ENCODE results near the gene C9.
A peak's percentile ranks its signal among the peaks of the same experiment; 100 is the strongest.
"Not testable (repeated sequence)": the region's sequence is repeated elsewhere in the genome, so short reads cannot be mapped to it uniquely, and the experiment has no call there.

The C9 gene

DNA sequence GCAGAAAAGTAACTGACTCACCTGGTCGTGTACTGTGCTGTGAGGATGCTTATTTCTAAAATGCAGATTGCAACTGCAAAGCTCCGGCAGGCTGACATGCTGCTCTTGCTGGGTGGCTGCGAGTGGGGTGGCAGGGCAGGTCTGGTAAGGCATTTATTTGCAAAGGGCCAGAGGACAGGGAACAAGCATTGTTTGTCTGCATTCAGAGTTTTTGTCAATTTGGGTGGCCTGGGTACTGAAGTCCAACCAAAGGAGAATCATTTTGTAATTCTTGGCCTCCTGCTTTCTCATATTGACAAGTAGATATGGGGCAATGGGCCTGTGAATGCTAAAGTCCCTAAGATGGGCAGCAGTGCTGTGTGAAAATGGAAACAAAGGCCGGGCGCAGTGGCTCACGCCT is at the start of gene C9:
Gene C9 (minus strand): TSS at position 129 of the 400 bp plus-strand sequence. CDS start 31 bp downstream, at position 98.
- no peak for DNase-seq (ENCODE audit: low spot score)

- no peak for DNase-seq (ENCODE audit: low spot score)
These were observed 49.5 kb upstream of the C9 start for GRCh38 chr5:39413771-39414170.

DNA sequence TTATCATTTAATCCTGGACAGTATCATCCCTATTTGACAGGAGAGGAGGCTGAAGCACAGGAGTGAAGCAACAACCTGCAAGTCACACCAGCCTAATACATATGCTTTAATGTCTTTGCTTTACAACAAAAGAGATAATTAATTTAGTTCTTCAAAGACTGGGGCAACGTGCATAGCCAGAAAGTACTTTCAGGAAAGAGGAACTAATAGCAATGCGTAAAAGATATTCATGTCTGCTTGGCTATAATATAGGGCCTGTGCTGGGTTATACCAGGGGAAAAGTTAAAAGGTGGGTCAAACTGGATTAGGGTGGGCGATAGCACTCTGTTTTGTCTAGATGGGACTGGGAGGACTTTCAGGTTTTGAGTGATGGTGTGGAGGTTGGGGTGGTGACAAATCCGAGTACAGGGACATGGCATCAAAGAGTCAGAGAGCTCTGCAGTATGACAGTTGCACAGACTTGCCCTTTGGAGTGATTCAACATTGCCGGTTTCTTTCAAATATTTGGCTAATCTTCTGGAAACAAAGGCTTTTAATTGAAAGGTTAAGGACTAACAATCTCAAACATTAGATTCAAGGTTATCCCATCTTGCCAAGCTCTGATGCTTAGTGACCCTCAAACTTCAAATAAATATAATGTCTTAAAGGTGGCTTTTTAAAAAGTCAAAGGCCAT is 48.6 kb upstream of the C9 start:
- no peak for DNase-seq (ENCODE audit: low spot score)

GRCh38 chr5:39411985-39412384 is 47.7 kb upstream of the C9 start:
- no peak for DNase-seq (ENCODE audit: low spot score)

GRCh38 chr5:39411061-39411460 is 46.8 kb upstream of the C9 start:
- DNase-seq (ENCODE audit: low spot score): no peak

- DNase-seq (ENCODE audit: low spot score): no peak
These were observed 44.7 kb upstream of the C9 start for GRCh38 chr5:39409033-39409432.

- no peak for DNase-seq (ENCODE audit: low spot score)
These were observed 41.0 kb upstream of the C9 start for GRCh38 chr5:39405083-39405843.

DNA sequence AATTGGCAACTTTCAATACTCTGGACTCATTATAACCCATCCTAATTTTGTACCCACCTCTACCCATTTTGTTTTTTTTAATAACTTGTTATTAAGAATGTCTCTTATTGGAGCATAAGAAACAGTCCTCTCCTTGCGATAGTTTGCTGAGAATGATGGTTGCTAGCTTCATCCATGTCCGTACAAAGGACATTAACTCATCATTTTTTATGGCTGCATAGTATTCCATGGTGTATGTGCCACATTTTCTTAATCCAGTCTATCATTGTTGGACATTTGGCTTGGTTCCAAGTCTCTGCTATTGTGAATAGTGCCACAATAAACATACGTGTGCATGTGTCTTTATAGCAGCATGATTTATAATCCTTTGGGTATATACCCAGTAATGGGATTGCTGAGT is 39.5 kb upstream of the C9 start:
- not testable (repeated sequence) for DNase-seq (ENCODE audit: low spot score)

DNA sequence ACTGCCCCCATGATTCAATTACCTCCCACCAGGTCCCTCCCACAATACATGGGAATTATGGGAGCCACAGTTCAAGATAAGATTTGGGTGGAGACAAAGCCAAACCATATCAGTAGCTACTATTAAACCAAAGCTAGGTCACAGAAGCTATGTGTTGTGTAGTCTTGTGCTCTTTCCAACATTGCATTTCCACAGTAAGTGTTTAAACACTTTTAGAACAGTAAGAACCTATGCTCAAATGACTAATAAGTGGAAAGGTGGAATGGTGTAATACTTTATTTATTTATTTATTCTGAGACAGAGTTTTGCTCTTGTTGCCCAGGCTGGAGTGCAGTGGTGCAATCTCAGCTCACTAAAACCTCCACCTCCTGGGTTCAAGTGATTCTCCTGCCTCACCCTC is 37.8 kb upstream of the C9 start:
- not testable (repeated sequence) for DNase-seq (ENCODE audit: low spot score)

DNA sequence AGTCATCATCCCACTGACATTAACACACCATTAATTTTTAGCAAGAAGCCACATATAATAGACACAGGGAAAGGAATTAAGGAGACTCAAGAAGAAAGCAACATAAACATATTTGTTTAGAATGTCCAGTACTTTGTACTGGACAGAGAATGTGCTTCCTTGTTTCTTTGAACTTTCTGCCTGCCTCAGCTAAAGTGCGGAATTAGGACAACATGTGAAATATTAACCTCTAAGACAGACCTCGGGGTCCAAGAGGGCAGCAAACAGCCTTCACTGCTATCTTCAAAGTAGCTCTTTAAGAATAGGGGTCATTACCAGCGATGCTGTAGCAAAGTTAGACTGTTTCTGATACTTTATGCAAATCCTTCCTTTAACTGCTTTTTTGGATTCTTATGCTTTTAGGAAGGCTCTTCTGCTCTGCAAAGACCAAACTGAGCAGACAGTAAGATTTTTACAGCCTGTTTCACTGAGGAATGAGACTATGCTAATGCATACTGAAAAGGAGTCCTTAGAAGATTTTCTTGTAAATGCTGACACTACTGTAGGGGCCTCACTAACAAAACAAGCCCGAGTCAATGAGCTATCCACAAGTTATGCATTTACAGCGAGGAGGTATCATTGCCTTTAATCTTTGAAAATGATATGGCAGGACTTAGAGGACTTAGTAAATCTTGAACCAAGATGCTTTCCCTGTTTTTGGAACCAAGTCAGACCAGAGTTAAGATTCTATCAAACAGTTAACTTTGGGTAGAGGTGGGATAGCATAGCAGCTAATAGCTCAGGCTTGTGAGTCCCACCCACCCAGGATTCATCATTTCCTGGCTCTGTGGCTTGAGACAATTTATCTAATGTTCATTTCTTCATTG is 36.7 kb upstream of the C9 start:
- no peak for DNase-seq (ENCODE audit: low spot score)

DNA sequence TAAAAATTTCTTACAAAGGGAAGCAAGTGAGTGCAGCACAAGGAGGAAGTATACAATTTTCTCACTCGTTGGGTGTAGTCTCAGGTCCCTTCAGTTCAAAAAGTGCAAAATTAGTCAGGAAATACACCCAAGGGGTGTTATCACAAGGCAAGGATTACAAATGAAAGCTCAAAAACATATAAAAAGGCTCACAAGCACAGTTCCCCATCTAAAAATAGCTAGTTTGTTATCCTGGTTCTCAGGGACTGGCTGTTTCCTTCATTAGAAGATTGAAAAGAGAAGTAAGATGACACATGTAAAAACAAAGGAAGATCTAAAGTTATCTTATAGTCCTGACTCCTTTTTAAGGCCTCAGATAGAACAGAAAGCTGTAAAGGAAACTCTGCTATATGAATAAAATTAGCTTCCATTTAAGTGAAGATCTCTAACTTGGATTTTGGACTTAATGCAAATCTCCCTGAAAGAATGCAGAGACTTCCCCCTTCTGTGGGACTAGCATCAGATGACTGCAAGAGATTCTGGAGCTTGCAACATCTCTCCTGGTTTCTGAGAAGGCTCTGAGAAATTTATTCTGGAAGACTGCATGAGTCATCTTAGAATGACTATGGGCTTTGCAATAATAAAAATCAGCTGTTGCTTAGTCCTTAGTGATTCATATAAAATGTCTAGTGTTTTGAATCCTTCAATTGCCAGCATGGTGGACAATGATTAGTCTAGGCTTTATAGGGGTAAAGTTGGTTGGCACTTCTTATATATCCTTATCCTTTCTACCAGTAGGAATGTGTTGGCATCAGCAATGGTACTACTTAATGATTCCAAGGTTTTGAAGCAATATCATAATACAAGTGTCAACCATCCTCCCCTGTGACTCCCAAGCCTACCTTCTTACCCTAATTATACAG is 35.1 kb upstream of the C9 start:
- no peak for DNase-seq (ENCODE audit: low spot score)

GRCh38 chr5:39396843-39397242 is 32.5 kb upstream of the C9 start:
- DNase-seq (ENCODE audit: low spot score): no peak

- DNase-seq (ENCODE audit: low spot score): no peak
These were observed 31.2 kb upstream of the C9 start for GRCh38 chr5:39395521-39395920.

GRCh38 chr5:39394946-39395345 is 30.7 kb upstream of the C9 start:
- no peak for DNase-seq (ENCODE audit: low spot score)

DNA sequence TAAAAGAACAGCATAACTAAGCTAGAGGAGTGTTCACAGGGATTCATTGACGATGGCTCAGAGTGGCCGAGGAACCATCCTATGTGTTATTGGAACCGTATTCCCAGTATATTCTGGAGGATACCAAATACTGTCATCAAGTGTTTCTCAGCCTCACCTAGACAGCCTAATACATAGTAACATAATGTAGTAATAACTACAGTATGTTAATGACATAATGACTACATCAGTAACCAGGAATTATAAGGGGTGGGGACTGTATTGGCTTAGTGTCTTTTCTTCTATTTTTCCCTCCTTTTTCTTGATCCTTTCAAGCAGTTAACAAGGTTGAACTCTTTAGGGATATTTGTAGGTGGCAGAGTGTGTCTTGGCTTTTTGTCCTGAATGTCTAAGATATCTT is 26.6 kb upstream of the C9 start:
- DNase-seq (ENCODE audit: low spot score): no peak

DNA sequence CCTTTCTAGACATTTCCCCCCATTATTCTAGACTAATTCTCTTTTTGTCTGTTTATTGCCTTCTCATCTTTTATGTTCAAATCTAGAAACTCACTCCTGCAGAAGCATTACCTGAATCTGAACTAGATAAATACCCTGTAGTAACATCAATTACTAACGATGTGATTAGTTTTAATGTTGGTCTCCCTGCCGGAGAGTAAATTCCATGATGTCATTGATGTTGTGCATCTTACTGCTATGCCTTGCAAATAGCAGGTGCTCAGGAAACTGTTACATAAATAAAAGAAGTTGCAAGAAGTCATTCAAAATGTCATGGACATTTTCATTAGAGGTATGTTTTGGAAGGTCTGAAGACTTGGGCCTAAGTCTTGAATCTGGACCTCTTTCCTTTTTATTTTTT is 23.0 kb upstream of the C9 start:
- no peak for DNase-seq (ENCODE audit: low spot score)

- DNase-seq (ENCODE audit: low spot score): no peak
These were observed 20.0 kb upstream of the C9 start for GRCh38 chr5:39384271-39384670.

- no peak for DNase-seq (ENCODE audit: low spot score)
These were observed 17.1 kb upstream of the C9 start for GRCh38 chr5:39381376-39381775.

- no peak for DNase-seq (ENCODE audit: low spot score)
These were observed 15.4 kb upstream of the C9 start for GRCh38 chr5:39379693-39380092.

- no peak for DNase-seq (ENCODE audit: low spot score)
These were observed 13.3 kb upstream of the C9 start for GRCh38 chr5:39377613-39378012.

- peak; percentile 56 for DNase-seq (ENCODE audit: low spot score)
These were observed 12.0 kb upstream of the C9 start for GRCh38 chr5:39376293-39376714.

DNA sequence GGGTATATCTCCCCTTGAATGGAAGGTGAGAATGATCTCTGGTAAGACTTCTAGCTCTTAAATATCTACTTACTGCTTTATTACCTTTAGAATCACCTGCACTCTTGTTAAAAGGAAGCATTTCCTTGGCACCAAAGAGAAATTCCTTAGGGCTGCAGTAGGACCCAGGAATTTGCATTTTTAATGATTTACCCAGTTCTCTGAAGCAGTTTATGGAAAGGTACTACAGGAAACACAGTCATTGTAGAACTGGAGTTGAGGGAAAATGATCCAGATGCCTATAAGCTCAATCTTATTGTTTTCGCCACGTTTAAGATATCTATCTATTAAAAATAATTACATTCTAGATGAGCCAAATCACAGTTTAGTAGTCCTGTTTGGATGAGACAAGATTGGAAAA is 9.5 kb upstream of the C9 start:
- DNase-seq (ENCODE audit: low spot score): no peak

All from D341Med (cell line).